Measurements from ENCODE around the gene GRIN2A.

- TF ChIP-seq EZH2 (IDR thresholded peaks at IDR 0.05; ENCODE audit: borderline replicate concordance, insufficient read depth, low read depth, low read length, poor library complexity, severe bottlenecking) (no peak), CTCF (IDR thresholded peaks at IDR 0.05) (no peak)
Measured at GRCh38 chr16:9922441-9922840, 259.8 kb downstream of the GRIN2A start.
